ENCODE measurements around the gene SLC25A21. TPM values are rescaled to one million over a fixed set of nuclear protein-coding genes. Genes with fewer than 3 reads are reported as not detected.

The SLC25A21 gene
- total and polyA plus RNA-seq, 2 of the 13 experiments (the other 11 are each of a cell fraction or from before 2014, with no cell fraction given): 1.9 to 2.9 TPM

GRCh38 chr14:36951380-36951911 lies 221.0 kb downstream of the SLC25A21 start (continued):
- TF ChIP-seq DRAP1 (CRISPR knock-in tag; IDR thresholded peaks at IDR 0.05) (no peak), JUN (CRISPR knock-in tag; IDR thresholded peaks at IDR 0.05) (no peak), MAFK (conservative IDR thresholded peaks at IDR 0.05 in 1 of 2, IDR thresholded peaks at IDR 0.05 in 1 of 2; ENCODE audit: low read length in 2 of 2) (peak; percentile 90 to 96), CSRNP2 (CRISPR knock-in tag; conservative IDR thresholded peaks at IDR 0.05; ENCODE audit: low read depth) (no peak), CEBPB (IDR thresholded peaks at IDR 0.05; ENCODE audit: borderline replicate concordance, low read depth, low read length) (peak; percentile 79), ZNF710 (CRISPR knock-in tag; IDR thresholded peaks at IDR 0.05; ENCODE audit: borderline replicate concordance) (no peak), IRX3 (CRISPR knock-in tag; IDR thresholded peaks at IDR 0.05; ENCODE audit: borderline replicate concordance, low read depth) (no peak), TEF (CRISPR knock-in tag; IDR thresholded peaks at IDR 0.05) (no peak), ZBTB49 (CRISPR knock-in tag; IDR thresholded peaks at IDR 0.05; ENCODE audit: borderline replicate concordance) (no peak), ZMYM3 (CRISPR knock-in tag; IDR thresholded peaks at IDR 0.05) (no peak), THAP7 (CRISPR knock-in tag; IDR thresholded peaks at IDR 0.05) (no peak), IKZF5 (CRISPR knock-in tag; IDR thresholded peaks at IDR 0.05) (no peak), ZNF678 (CRISPR knock-in tag; IDR thresholded peaks at IDR 0.05) (no peak), POLR2AphosphoS5 (IDR thresholded peaks at IDR 0.05; ENCODE audit: low read depth, low read length) (no peak), ZNF574 (CRISPR knock-in tag; IDR thresholded peaks at IDR 0.05) (no peak), XBP1 (CRISPR knock-in tag; IDR thresholded peaks at IDR 0.05) (no peak)
